ENCODE measurements around the gene CPNE2.

CPNE2 gene

GRCh38 chr16:57178196-57178595 is 85.8 kb downstream of the CPNE2 start:
- Histone ChIP-seq H3K4me3 (ENCODE audit: control insufficient read depth in 1 of 7, extremely low read depth in 1 of 7, insufficient read depth in 4 of 7, low read depth in 2 of 7, low read length in 6 of 7) (no peak overlapping the region), H3K27ac (ENCODE audit: insufficient read depth in 1 of 2, low read depth in 1 of 2, low read length in 2 of 2, poor library complexity in 1 of 2, severe bottlenecking in 2 of 2) (no peak overlapping the region), H3K9me3 (ENCODE audit: control extremely low read depth in 1 of 5, control insufficient read depth in 4 of 5, insufficient read depth in 2 of 5, low read depth in 1 of 5, low read length in 4 of 5) (no peaks in the 10 kb centered on the region), H3K36me3 (ENCODE audit: control insufficient read depth in 4 of 4, insufficient read depth in 4 of 4, low read length in 3 of 4) (peaks cover 2 to 11% (median 6%) of the 10 kb centered on the region in 4 experiments), H3K4me1 (ENCODE audit: control extremely low read depth in 1 of 4, control insufficient read depth in 4 of 4, insufficient read depth in 4 of 4, low read length in 3 of 4) (no peaks in the 10 kb centered on the region), H3K27me3 (replicated peaks in 2 of 5; ENCODE audit: control insufficient read depth in 4 of 5, insufficient read depth in 5 of 5, low read length in 4 of 5) (no peaks in the 10 kb centered on the region)
- ChIA-PET POLR2A (no interaction called here), CTCF (interaction anchor here (0.8 kb wide), 2 partner anchors 12 to 37 kb away, joined by 3 read pairs; no protein-coding TSS in a partner anchor)
- WGBS (ENCODE audit: insufficient coverage): 100% methylated on average over 1 of the region's 3 CpGs
- no peak for DNase-seq

DNA sequence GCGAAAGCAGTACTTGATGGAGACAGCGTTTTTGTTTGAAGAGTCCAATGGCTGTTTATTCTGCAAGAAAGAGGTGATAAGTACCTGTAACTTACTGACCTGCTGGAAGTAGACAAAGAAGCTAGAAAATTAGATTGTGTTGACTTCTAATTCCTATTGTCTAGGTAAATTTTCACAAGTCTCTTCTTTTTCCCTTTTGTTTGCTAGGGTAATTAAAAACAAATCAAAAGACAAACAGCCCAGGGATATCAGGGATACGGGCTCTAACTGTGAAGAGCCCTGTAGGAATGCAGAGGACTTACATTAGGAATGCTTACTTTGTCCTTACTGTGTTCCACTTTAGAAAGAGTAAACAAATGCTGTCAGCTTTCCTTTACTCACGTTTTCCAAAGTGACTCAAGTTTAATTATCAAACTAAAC is 86.4 kb downstream of the CPNE2 start:
- H3K9me3 ChIP-seq (ENCODE audit: control extremely low read depth in 1 of 5, control insufficient read depth in 4 of 5, insufficient read depth in 2 of 5, low read depth in 1 of 5, low read length in 4 of 5): no peaks in the 10 kb centered on the region
- no peak overlapping the region for H3K27ac ChIP-seq (ENCODE audit: insufficient read depth in 1 of 2, low read depth in 1 of 2, low read length in 2 of 2, poor library complexity in 1 of 2, severe bottlenecking in 2 of 2)
- H3K27me3 ChIP-seq (replicated peaks in 2 of 5; ENCODE audit: control insufficient read depth in 4 of 5, insufficient read depth in 5 of 5, low read length in 4 of 5): no peaks in the 10 kb centered on the region
- no peak overlapping the region for H3K4me3 ChIP-seq (ENCODE audit: control insufficient read depth in 1 of 7, extremely low read depth in 1 of 7, insufficient read depth in 4 of 7, low read depth in 2 of 7, low read length in 6 of 7)
- no peak for DNase-seq
- ChIA-PET CTCF (interaction anchor here (0.8 to 3.7 kb wide), 2 partner anchors 9 to 37 kb away, joined by 3 to 18 read pairs; no protein-coding TSS in a partner anchor), POLR2A (no interaction called here)
- H3K36me3 ChIP-seq (ENCODE audit: control insufficient read depth in 4 of 4, insufficient read depth in 4 of 4, low read length in 3 of 4): peaks cover under 1 to 11% (median 5%) of the 10 kb centered on the region in 4 experiments
- WGBS (ENCODE audit: insufficient coverage): 92% methylated on average over 3 of the region's 4 CpGs
- H3K4me1 ChIP-seq (ENCODE audit: control extremely low read depth in 1 of 4, control insufficient read depth in 4 of 4, insufficient read depth in 4 of 4, low read length in 3 of 4): no peaks in the 10 kb centered on the region

GRCh38 chr16:57179215-57179828 is 86.9 kb downstream of the CPNE2 start:
- POLR2A ChIA-PET: no interaction called here
- DNase-seq: no peak
- Histone ChIP-seq H3K4me1 (ENCODE audit: control extremely low read depth in 1 of 4, control insufficient read depth in 4 of 4, insufficient read depth in 4 of 4, low read length in 3 of 4) (peaks cover 0 to 4% (median under 1%) of the 10 kb centered on the region in 4 experiments), H3K4me3 (ENCODE audit: control insufficient read depth in 1 of 7, extremely low read depth in 1 of 7, insufficient read depth in 4 of 7, low read depth in 2 of 7, low read length in 6 of 7) (no peak overlapping the region), H3K27me3 (replicated peaks in 2 of 5; ENCODE audit: control insufficient read depth in 4 of 5, insufficient read depth in 5 of 5, low read length in 4 of 5) (no peaks in the 10 kb centered on the region), H3K36me3 (ENCODE audit: control insufficient read depth in 4 of 4, insufficient read depth in 4 of 4, low read length in 3 of 4) (peaks cover 0 to 11% (median 4%) of the 10 kb centered on the region in 4 experiments), H3K27ac (ENCODE audit: insufficient read depth in 1 of 2, low read depth in 1 of 2, low read length in 2 of 2, poor library complexity in 1 of 2, severe bottlenecking in 2 of 2) (no peak overlapping the region), H3K9me3 (ENCODE audit: control extremely low read depth in 1 of 5, control insufficient read depth in 4 of 5, insufficient read depth in 2 of 5, low read depth in 1 of 5, low read length in 4 of 5) (no peaks in the 10 kb centered on the region)
- 92% methylated on average over 2 of the region's 3 CpGs for WGBS (ENCODE audit: insufficient coverage)
- CTCF ChIA-PET: interaction anchor here (0.6 to 3.7 kb wide), 5 partner anchors 10 to 92 kb away, joined by 3 to 18 read pairs (median 3); no protein-coding TSS in a partner anchor

- H3K4me1 ChIP-seq (ENCODE audit: control extremely low read depth in 1 of 4, control insufficient read depth in 4 of 4, insufficient read depth in 4 of 4, low read length in 3 of 4): peaks cover 11 to 30% (median 26%) of the 10 kb centered on the region in 4 experiments
Observed at GRCh38 chr16:57184113-57184512, 91.7 kb downstream of the CPNE2 start.

GRCh38 chr16:57184887-57185445 is 92.6 kb downstream of the CPNE2 start:
- 32% methylated on average over 11 of the region's 15 CpGs for WGBS (ENCODE audit: insufficient coverage)
- Histone ChIP-seq H3K36me3 (ENCODE audit: control insufficient read depth in 4 of 4, insufficient read depth in 4 of 4, low read length in 3 of 4) (peaks cover 0 to 3% (median under 1%) of the 10 kb centered on the region in 4 experiments), H3K27ac (ENCODE audit: insufficient read depth in 1 of 2, low read depth in 1 of 2, low read length in 2 of 2, poor library complexity in 1 of 2, severe bottlenecking in 2 of 2) (peak overlapping the region; percentile 93 to 96), H3K4me1 (ENCODE audit: control extremely low read depth in 1 of 4, control insufficient read depth in 4 of 4, insufficient read depth in 4 of 4, low read length in 3 of 4) (peaks cover 11 to 30% (median 26%) of the 10 kb centered on the region in 4 experiments), H3K4me3 (ENCODE audit: control insufficient read depth in 1 of 7, extremely low read depth in 1 of 7, insufficient read depth in 4 of 7, low read depth in 2 of 7, low read length in 6 of 7) (peak overlapping the region; percentile 62 to 99 (median 98)), H3K9me3 (ENCODE audit: control extremely low read depth in 1 of 5, control insufficient read depth in 4 of 5, insufficient read depth in 2 of 5, low read depth in 1 of 5, low read length in 4 of 5) (no peaks in the 10 kb centered on the region), H3K27me3 (replicated peaks in 2 of 5; ENCODE audit: control insufficient read depth in 4 of 5, insufficient read depth in 5 of 5, low read length in 4 of 5) (no peaks in the 10 kb centered on the region)
- CTCF ChIA-PET: interaction anchor here (0.6 to 1.7 kb wide), 3 partner anchors 15 to 86 kb away, joined by 3 to 4 read pairs (median 3); no protein-coding TSS in a partner anchor
- POLR2A ChIA-PET: no interaction called here
- DNase-seq: no peak

More at GRCh38 chr16:57184113-57184512, 91.7 kb downstream of the CPNE2 start:
- ChIA-PET CTCF (interaction anchor here (0.9 to 1.0 kb wide), 2 partner anchors 41 to 91 kb away, joined by 3 read pairs; no protein-coding TSS in a partner anchor), POLR2A (no interaction called here)
- Histone ChIP-seq H3K36me3 (ENCODE audit: control insufficient read depth in 4 of 4, insufficient read depth in 4 of 4, low read length in 3 of 4) (peaks cover 0 to 2% (median 0%) of the 10 kb centered on the region in 4 experiments), H3K27ac (ENCODE audit: insufficient read depth in 1 of 2, low read depth in 1 of 2, low read length in 2 of 2, poor library complexity in 1 of 2, severe bottlenecking in 2 of 2) (no peak overlapping the region), H3K9me3 (ENCODE audit: control extremely low read depth in 1 of 5, control insufficient read depth in 4 of 5, insufficient read depth in 2 of 5, low read depth in 1 of 5, low read length in 4 of 5) (no peaks in the 10 kb centered on the region), H3K4me3 (ENCODE audit: control insufficient read depth in 1 of 7, extremely low read depth in 1 of 7, insufficient read depth in 4 of 7, low read depth in 2 of 7, low read length in 6 of 7) (peak overlapping the region in 1 of 7 experiments; percentile 81), H3K27me3 (replicated peaks in 2 of 5; ENCODE audit: control insufficient read depth in 4 of 5, insufficient read depth in 5 of 5, low read length in 4 of 5) (no peaks in the 10 kb centered on the region)
- no peak for DNase-seq
- no CpG with 5 or more reads among the region's 4 CpGs for WGBS (ENCODE audit: insufficient coverage)

GRCh38 chr16:57185446-57185944 is 93.1 kb downstream of the CPNE2 start:
- ChIA-PET CTCF (interaction anchor here (0.6 to 1.7 kb wide), 3 partner anchors 16 to 35 kb away, joined by 3 to 5 read pairs (median 4); no protein-coding TSS in a partner anchor), POLR2A (interaction anchor here (0.7 to 0.9 kb wide), 5 partner anchors 70 to 944 kb away, joined by 3 to 7 read pairs (median 5); partner anchors contain the start of gene CFAP20)
- under 1% methylated on average over 33 of the region's 37 CpGs for WGBS (ENCODE audit: insufficient coverage)
- peaks cover 0 to 6% (median under 1%) of the 10 kb centered on the region in 4 experiments for H3K36me3 ChIP-seq (ENCODE audit: control insufficient read depth in 4 of 4, insufficient read depth in 4 of 4, low read length in 3 of 4)
- peak overlapping the region; percentile 62 to 99 (median 98) for H3K4me3 ChIP-seq (ENCODE audit: control insufficient read depth in 1 of 7, extremely low read depth in 1 of 7, insufficient read depth in 4 of 7, low read depth in 2 of 7, low read length in 6 of 7)
- DNase-seq: peak; percentile 44 to 74 (median 72)
- H3K27me3 ChIP-seq (replicated peaks in 2 of 5; ENCODE audit: control insufficient read depth in 4 of 5, insufficient read depth in 5 of 5, low read length in 4 of 5): no peaks in the 10 kb centered on the region
- no peaks in the 10 kb centered on the region for H3K9me3 ChIP-seq (ENCODE audit: control extremely low read depth in 1 of 5, control insufficient read depth in 4 of 5, insufficient read depth in 2 of 5, low read depth in 1 of 5, low read length in 4 of 5)
- peak overlapping the region; percentile 93 to 96 for H3K27ac ChIP-seq (ENCODE audit: insufficient read depth in 1 of 2, low read depth in 1 of 2, low read length in 2 of 2, poor library complexity in 1 of 2, severe bottlenecking in 2 of 2)
- H3K4me1 ChIP-seq (ENCODE audit: control extremely low read depth in 1 of 4, control insufficient read depth in 4 of 4, insufficient read depth in 4 of 4, low read length in 3 of 4): peaks cover 11 to 30% (median 26%) of the 10 kb centered on the region in 4 experiments
